SK-N-SH (cell line): ENCODE data around the gene TMEM143. TPM values are rescaled to one million over a fixed set of nuclear protein-coding genes. Genes with fewer than 3 reads are reported as not detected.
A peak's percentile ranks its signal among the peaks of the same experiment; 100 is the strongest.

Source experiments
- CTCF ChIA-PET: fragments of 300-600, 350-600 bp; formaldehyde crosslinking; extraction: SDS; loops from one replicate; lab custom pipeline; 2021; lab: Yijun Ruan, JAX
- POLR2A ChIA-PET: fragments of 350-600 bp; sonication (Branson Sonifier 250); formaldehyde crosslinking; extraction: SDS; loops from one replicate; lab custom pipeline; 2020; ENCODE audit warnings: antibody characterized with exemption, inconsistent platforms; lab: Yijun Ruan, JAX
- DNase-seq: peaks from one replicate; pipeline ENCODE4 v3.0.0; 2012
- H2AFZ ChIP-seq: fragments of 200-600 bp; sonication (generic); 2 replicates; pipeline ENCODE4 v1.8.1; 2016; ENCODE audit warnings: antibody characterized with exemption, mild to moderate bottlenecking, low read depth
- H3F3A ChIP-seq: fragments of 200-600 bp; sonication (generic); replicated peaks from 2 replicates; pipeline ENCODE3; 2016; ENCODE audit warnings: antibody characterized with exemption, mild to moderate bottlenecking; ENCODE audit not compliant: insufficient read depth
- H3K27ac ChIP-seq, 2 experiments: fragments of 200-500 bp in 1 of 2; fragments of 200-600 bp in 1 of 2; sonication (Bioruptor generic) in 1 of 2; sonication (generic), shearing (Covaris generic) in 1 of 2; 2 replicates each; pipeline versions ENCODE4 v1.5.1 to v1.6.1; 2014 to 2016; ENCODE audit warnings: low read depth in 2 of 2, inconsistent platforms in 1 of 2, low read length in 1 of 2, mild to moderate bottlenecking in 1 of 2, mixed read lengths in 1 of 2
- H3K27me3 ChIP-seq: fragments of 200-600 bp; sonication (generic), shearing (Covaris generic); 2 replicates; pipeline ENCODE4 v1.6.1; 2016; ENCODE audit warnings: mixed run types; ENCODE audit not compliant: insufficient read depth
- H3K36me3 ChIP-seq, 2 experiments: fragments of 200-500 bp in 1 of 2; fragments of 200-600 bp in 1 of 2; sonication (Bioruptor generic) in 1 of 2; sonication (generic) in 1 of 2; replicated peaks in 1 of 2; 2 replicates each; pipeline versions ENCODE3 to v1.5.1; 2014 to 2016; ENCODE audit warnings: low read length in 1 of 2, mild to moderate bottlenecking in 1 of 2; ENCODE audit not compliant: insufficient read depth in 2 of 2, control insufficient read depth in 1 of 2
- H3K4me1 ChIP-seq, 2 experiments: fragments of 200-500 bp in 1 of 2; fragments of 200-600 bp in 1 of 2; sonication (Bioruptor generic) in 1 of 2; sonication (generic), shearing (Covaris generic) in 1 of 2; 2 replicates each; pipeline versions ENCODE4 v1.5.1 to v1.6.1; 2014 to 2016; ENCODE audit warnings: low read depth in 1 of 2, low read length in 1 of 2, mixed run types in 1 of 2; ENCODE audit not compliant: insufficient read depth in 2 of 2, control insufficient read depth in 1 of 2
- H3K4me2 ChIP-seq: fragments of 200-600 bp; sonication (generic), shearing (Covaris generic); 2 replicates; pipeline ENCODE4 v1.6.1; 2017; ENCODE audit warnings: mixed run types
- H3K4me3 ChIP-seq, 2 experiments: fragments of 200-500 bp in 1 of 2; fragments of 200-600 bp in 1 of 2; sonication (Bioruptor generic) in 1 of 2; sonication (generic), shearing (Covaris generic) in 1 of 2; 2 replicates each; pipeline versions ENCODE4 v1.5.1 to v1.8.1; 2014 to 2016; ENCODE audit warnings: low read depth in 2 of 2, inconsistent platforms in 1 of 2, low read length in 1 of 2, mild to moderate bottlenecking in 1 of 2, mixed read lengths in 1 of 2, moderate library complexity in 1 of 2
- H3K79me2 ChIP-seq: fragments of 200-600 bp; sonication (generic); 2 replicates; pipeline ENCODE4 v1.8.1; 2017; ENCODE audit warnings: mild to moderate bottlenecking; ENCODE audit not compliant: insufficient read depth
- H3K9ac ChIP-seq: fragments of 200-600 bp; sonication (generic); 2 replicates; pipeline ENCODE4 v1.6.1; 2017; ENCODE audit warnings: mixed run types
- H3K9me2 ChIP-seq: fragments of 200-600 bp; sonication (generic); 2 replicates; pipeline ENCODE4 v1.6.1; 2017; ENCODE audit warnings: mixed run types
- H3K9me3 ChIP-seq: fragments of 200-600 bp; sonication (generic); 2 replicates; pipeline ENCODE4 v1.6.1; 2017; ENCODE audit warnings: mixed run types, mild to moderate bottlenecking, moderate library complexity
- H4K20me1 ChIP-seq: fragments of 200-600 bp; sonication (generic); 2 replicates; pipeline ENCODE4 v1.6.1; 2017; ENCODE audit warnings: mild to moderate bottlenecking, mixed run types; ENCODE audit not compliant: insufficient read depth
- CHD2 ChIP-seq: fragments of 150-350 bp; IDR thresholded peaks from 2 replicates; pipeline ENCODE4 v1.6.1; 2018; ENCODE audit warnings: low read length; ENCODE audit not compliant: partially characterized antibody
- ELF1 ChIP-seq: IDR thresholded peaks from 2 replicates; pipeline ENCODE4 v1.4.0; 2012
- EP300 ChIP-seq, 2 experiments: IDR thresholded peaks; 2 replicates each; pipeline versions ENCODE4 v1.4.0 to v1.6.1; 2012; ENCODE audit warnings: borderline replicate concordance in 1 of 2, low read depth in 1 of 2, low read length in 1 of 2
- EZH2phosphoT487 ChIP-seq: fragments of 200-600 bp; sonication (generic); IDR thresholded peaks from 2 replicates; pipeline ENCODE4 v1.6.1; 2017; ENCODE audit warnings: low read depth, mixed run types, mild to moderate bottlenecking, antibody characterized with exemption, moderate library complexity, borderline replicate concordance
- FOSL2 ChIP-seq: IDR thresholded peaks from 2 replicates; pipeline ENCODE4 v1.4.0; 2012; ENCODE audit warnings: low read depth, mild to moderate bottlenecking, moderate library complexity, borderline replicate concordance
- FOXJ3 ChIP-seq: sonication (generic); formaldehyde crosslinking; IDR thresholded peaks from 2 replicates; pipeline ENCODE4 v1.5.1; 2020; ENCODE audit warnings: mild to moderate bottlenecking, missing genetic modification reagents
- FOXM1 ChIP-seq: IDR thresholded peaks from 2 replicates; pipeline ENCODE4 v1.4.0; 2012; ENCODE audit warnings: low read depth, mild to moderate bottlenecking
- GABPA ChIP-seq: IDR thresholded peaks from 2 replicates; pipeline ENCODE4 v1.4.0; 2012; ENCODE audit warnings: low read depth, mild to moderate bottlenecking
- GATA2 ChIP-seq: sonication (generic); formaldehyde crosslinking; IDR thresholded peaks from 2 replicates; pipeline ENCODE4 v1.5.0; 2020; ENCODE audit warnings: mild to moderate bottlenecking, missing genetic modification reagents
- MXI1 ChIP-seq: IDR thresholded peaks from 2 replicates; pipeline ENCODE4 v1.6.1; 2012; ENCODE audit warnings: mild to moderate bottlenecking, low read depth, low read length, improper control_type of control experiment
- NFIC ChIP-seq: IDR thresholded peaks from 2 replicates; pipeline ENCODE4 v1.4.0; 2012; ENCODE audit warnings: borderline replicate concordance
- NRF1 ChIP-seq: IDR thresholded peaks from 2 replicates; pipeline ENCODE4 v1.6.1; 2012; ENCODE audit warnings: low read depth, mild to moderate bottlenecking, low read length
- TAF1 ChIP-seq: IDR thresholded peaks from 2 replicates; pipeline ENCODE4 v1.6.1; 2012; ENCODE audit warnings: low read depth, mild to moderate bottlenecking, low read length, moderate library complexity, borderline replicate concordance
- TCF12 ChIP-seq: IDR thresholded peaks from 2 replicates; pipeline ENCODE4 v1.4.0; 2012
- TEAD4 ChIP-seq: IDR thresholded peaks from 2 replicates; pipeline ENCODE4 v1.4.0; 2012; ENCODE audit warnings: mild to moderate bottlenecking, borderline replicate concordance; ENCODE audit not compliant: insufficient read depth
- YY1 ChIP-seq: IDR thresholded peaks from 2 replicates; pipeline ENCODE4 v1.4.0; 2012; ENCODE audit warnings: low read depth, mild to moderate bottlenecking
- WGBS: methylation state at CpG from one replicate; pipeline ENCODE4 v1.1.6; 2017; ENCODE audit warnings: low lambda C conversion rate; 5-methylcytosine and 5-hydroxymethylcytosine counted together
- polyA plus RNA-seq, 3 experiments: library from polyadenylated mRNA; depleted of rRNA; stranded (reverse); fragments of >200 nt; gene quantifications; 2 replicates each; pipeline ENCODE4 v1.2.3, GENCODE V29; 2012
- TF ChIP-seq, protein P1 (sequence below): IDR thresholded peaks from 2 replicates; pipeline ENCODE4 v1.4.0; 2012; ENCODE audit warnings: low read depth
- TF ChIP-seq, protein P2 (sequence below): fragments of 200-600 bp; sonication (generic); IDR thresholded peaks from 2 replicates; pipeline ENCODE4 v1.6.1; 2017; ENCODE audit warnings: antibody characterized with exemption, mild to moderate bottlenecking, moderate library complexity
- TF ChIP-seq, protein P3 (sequence below): IDR thresholded peaks from 2 replicates; pipeline ENCODE4 v1.4.0; 2012; ENCODE audit warnings: low read depth, borderline replicate concordance
- TF ChIP-seq, protein P4 (sequence below): fragments of 150-350 bp; IDR thresholded peaks from 2 replicates; pipeline ENCODE4 v1.6.1; 2017; ENCODE audit warnings: antibody characterized with exemption, low read length, low read depth, borderline replicate concordance

TMEM143 gene
- polyA plus RNA-seq, 1 of the 3 experiments (the other 2 are of a cell fraction): 21.9 TPM

DNA sequence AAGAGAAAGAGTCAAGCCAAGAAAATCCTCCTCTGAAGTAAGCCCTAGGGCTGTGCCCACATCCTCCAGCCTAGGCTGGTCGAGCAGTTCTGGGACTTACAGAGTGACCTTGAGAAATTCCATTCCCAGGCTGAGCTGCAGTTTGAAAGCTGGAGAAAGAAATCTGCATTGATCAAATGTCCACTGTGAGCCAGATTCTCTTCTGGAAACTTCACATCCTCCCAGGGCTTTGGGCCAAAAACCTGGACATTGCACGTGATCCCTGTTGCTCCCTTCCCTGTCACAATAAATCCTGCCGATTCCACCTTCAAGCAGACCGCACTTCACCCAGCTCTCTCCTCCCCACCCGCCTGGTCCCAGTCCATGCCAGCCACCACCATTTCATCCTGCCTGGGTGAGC lies 15.7 kb downstream of the TMEM143 start:
- POLR2A ChIA-PET: no interaction called here

GRCh38 chr19:48346191-48346590 lies 17.5 kb downstream of the TMEM143 start:
- Histone ChIP-seq H4K20me1 (no peaks in the 10 kb centered on the region), H3K36me3 (no peaks in the 10 kb centered on the region), H3K9me3 (no peaks in the 10 kb centered on the region), H3F3A (no peaks in the 10 kb centered on the region), H3K4me1 (peaks cover 0 to 2% of the 10 kb centered on the region in 2 experiments; a peak in 1 of 4 replicates), H3K9ac (no peak overlapping the region), H3K27ac (no peak overlapping the region), H3K4me2 (no peak overlapping the region), H3K79me2 (no peaks in the 10 kb centered on the region), H3K27me3 (no peaks in the 10 kb centered on the region), H3K4me3 (no peak overlapping the region), H2AFZ (no peak overlapping the region), H3K9me2 (no peaks in the 10 kb centered on the region)
- DNase-seq: no peak
- POLR2A ChIA-PET: no interaction called here
- WGBS: 78% methylated on average over 2 of the region's 2 CpGs
- CTCF ChIA-PET: interaction anchor here (1.1 to 1.6 kb wide), 2 partner anchors 13 to 99 kb away, joined by 3 to 5 read pairs; partner anchors contain the start of gene GRWD1
- TF ChIP-seq TAF1 (no peak), NFIC (no peak), GABPA (no peak), MXI1 (no peak), GATA2 (CRISPR knock-in tag) (no peak), EZH2phosphoT487 (no peak), YY1 (no peak), TCF12 (no peak), NRF1 (no peak), CHD2 (no peak)
- TF ChIP-seq, protein P1, sequence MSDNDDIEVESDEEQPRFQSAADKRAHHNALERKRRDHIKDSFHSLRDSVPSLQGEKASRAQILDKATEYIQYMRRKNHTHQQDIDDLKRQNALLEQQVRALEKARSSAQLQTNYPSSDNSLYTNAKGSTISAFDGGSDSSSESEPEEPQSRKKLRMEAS: no peak
- TF ChIP-seq, protein P2, sequence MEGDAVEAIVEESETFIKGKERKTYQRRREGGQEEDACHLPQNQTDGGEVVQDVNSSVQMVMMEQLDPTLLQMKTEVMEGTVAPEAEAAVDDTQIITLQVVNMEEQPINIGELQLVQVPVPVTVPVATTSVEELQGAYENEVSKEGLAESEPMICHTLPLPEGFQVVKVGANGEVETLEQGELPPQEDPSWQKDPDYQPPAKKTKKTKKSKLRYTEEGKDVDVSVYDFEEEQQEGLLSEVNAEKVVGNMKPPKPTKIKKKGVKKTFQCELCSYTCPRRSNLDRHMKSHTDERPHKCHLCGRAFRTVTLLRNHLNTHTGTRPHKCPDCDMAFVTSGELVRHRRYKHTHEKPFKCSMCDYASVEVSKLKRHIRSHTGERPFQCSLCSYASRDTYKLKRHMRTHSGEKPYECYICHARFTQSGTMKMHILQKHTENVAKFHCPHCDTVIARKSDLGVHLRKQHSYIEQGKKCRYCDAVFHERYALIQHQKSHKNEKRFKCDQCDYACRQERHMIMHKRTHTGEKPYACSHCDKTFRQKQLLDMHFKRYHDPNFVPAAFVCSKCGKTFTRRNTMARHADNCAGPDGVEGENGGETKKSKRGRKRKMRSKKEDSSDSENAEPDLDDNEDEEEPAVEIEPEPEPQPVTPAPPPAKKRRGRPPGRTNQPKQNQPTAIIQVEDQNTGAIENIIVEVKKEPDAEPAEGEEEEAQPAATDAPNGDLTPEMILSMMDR: no peak

More for the DNA sequence above, 15.7 kb downstream of the TMEM143 start:
- Histone ChIP-seq H2AFZ (no peak overlapping the region), H3K27me3 (no peaks in the 10 kb centered on the region), H3K36me3 (no peaks in the 10 kb centered on the region), H3K79me2 (no peaks in the 10 kb centered on the region), H4K20me1 (no peaks in the 10 kb centered on the region), H3K4me3 (no peak overlapping the region), H3K9ac (no peak overlapping the region), H3K4me1 (peaks cover 0 to 2% of the 10 kb centered on the region in 2 experiments; a peak in 1 of 4 replicates), H3K4me2 (no peak overlapping the region), H3K27ac (peak overlapping the region in 1 of 2 experiments; percentile 38; a peak in 1 of 4 replicates), H3K9me2 (no peaks in the 10 kb centered on the region), H3K9me3 (no peaks in the 10 kb centered on the region), H3F3A (no peaks in the 10 kb centered on the region)
- TF ChIP-seq NFIC (no peak), MXI1 (no peak), GABPA (no peak), TAF1 (no peak), TEAD4 (no peak), FOSL2 (no peak), FOXM1 (no peak), TCF12 (no peak), EP300 (IDR thresholded peaks at IDR 0.05; ENCODE audit: borderline replicate concordance in 1 of 2, low read depth in 1 of 2, low read length in 1 of 2) (no peak), ELF1 (no peak), FOXJ3 (CRISPR knock-in tag) (no peak), GATA2 (CRISPR knock-in tag) (no peak), EZH2phosphoT487 (no peak)
- TF ChIP-seq, protein P3, sequence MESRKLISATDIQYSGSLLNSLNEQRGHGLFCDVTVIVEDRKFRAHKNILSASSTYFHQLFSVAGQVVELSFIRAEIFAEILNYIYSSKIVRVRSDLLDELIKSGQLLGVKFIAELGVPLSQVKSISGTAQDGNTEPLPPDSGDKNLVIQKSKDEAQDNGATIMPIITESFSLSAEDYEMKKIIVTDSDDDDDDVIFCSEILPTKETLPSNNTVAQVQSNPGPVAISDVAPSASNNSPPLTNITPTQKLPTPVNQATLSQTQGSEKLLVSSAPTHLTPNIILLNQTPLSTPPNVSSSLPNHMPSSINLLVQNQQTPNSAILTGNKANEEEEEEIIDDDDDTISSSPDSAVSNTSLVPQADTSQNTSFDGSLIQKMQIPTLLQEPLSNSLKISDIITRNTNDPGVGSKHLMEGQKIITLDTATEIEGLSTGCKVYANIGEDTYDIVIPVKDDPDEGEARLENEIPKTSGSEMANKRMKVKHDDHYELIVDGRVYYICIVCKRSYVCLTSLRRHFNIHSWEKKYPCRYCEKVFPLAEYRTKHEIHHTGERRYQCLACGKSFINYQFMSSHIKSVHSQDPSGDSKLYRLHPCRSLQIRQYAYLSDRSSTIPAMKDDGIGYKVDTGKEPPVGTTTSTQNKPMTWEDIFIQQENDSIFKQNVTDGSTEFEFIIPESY: no peak
- TF ChIP-seq, protein P4, sequence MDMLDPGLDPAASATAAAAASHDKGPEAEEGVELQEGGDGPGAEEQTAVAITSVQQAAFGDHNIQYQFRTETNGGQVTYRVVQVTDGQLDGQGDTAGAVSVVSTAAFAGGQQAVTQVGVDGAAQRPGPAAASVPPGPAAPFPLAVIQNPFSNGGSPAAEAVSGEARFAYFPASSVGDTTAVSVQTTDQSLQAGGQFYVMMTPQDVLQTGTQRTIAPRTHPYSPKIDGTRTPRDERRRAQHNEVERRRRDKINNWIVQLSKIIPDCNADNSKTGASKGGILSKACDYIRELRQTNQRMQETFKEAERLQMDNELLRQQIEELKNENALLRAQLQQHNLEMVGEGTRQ: no peak
- TF ChIP-seq, protein P1: no peak
- CTCF ChIA-PET: interaction anchor here (1.0 kb wide), 2 partner anchors 237 to 241 kb away, joined by 4 read pairs; no protein-coding TSS in a partner anchor
- 37% methylated on average over 5 of the region's 5 CpGs for WGBS
- DNase-seq: no peak
